Esophagus (tissue), 2 donors: Measurements from ENCODE around the gene CAPN11. TPM values are rescaled to one million over a fixed set of nuclear protein-coding genes. Genes with fewer than 3 reads are reported as not detected.
A peak's percentile ranks its signal among the peaks of the same experiment; 100 is the strongest.

Source experiments
- H3K27ac ChIP-seq, 2 donors: one replicate each; pipeline ENCODE4 v1.5.1; 2013; ENCODE audit warnings: low read depth in 2 of 2, mild to moderate bottlenecking in 2 of 2, inconsistent platforms in 1 of 2, low read length in 1 of 2, moderate library complexity in 1 of 2
- H3K27me3 ChIP-seq, 2 donors: one replicate each; pipeline ENCODE4 v1.6.1; 2013; ENCODE audit warnings: low read length in 2 of 2, control low read depth in 1 of 2, mild to moderate bottlenecking in 1 of 2; ENCODE audit not compliant: insufficient read depth in 2 of 2, control insufficient read depth in 1 of 2
- H3K36me3 ChIP-seq, 2 donors: one replicate each; pipeline ENCODE4 v1.6.1; 2013; ENCODE audit warnings: low read length in 1 of 2; ENCODE audit not compliant: control insufficient read depth in 2 of 2, insufficient read depth in 2 of 2
- H3K4me1 ChIP-seq, 2 donors: one replicate each; pipeline ENCODE4 v1.6.1; 2013; ENCODE audit warnings: low read length in 1 of 2; ENCODE audit not compliant: control insufficient read depth in 2 of 2, insufficient read depth in 2 of 2
- H3K4me3 ChIP-seq, 2 donors: one replicate each; pipeline ENCODE4 v1.5.1; 2013; ENCODE audit warnings: low read length in 2 of 2, mild to moderate bottlenecking in 2 of 2, low read depth in 1 of 2, moderate library complexity in 1 of 2
- H3K9me3 ChIP-seq, 2 donors: one replicate each; pipeline ENCODE4 v1.6.1; 2013; ENCODE audit warnings: mild to moderate bottlenecking in 2 of 2, low read depth in 1 of 2, low read length in 1 of 2, moderate library complexity in 1 of 2; ENCODE audit not compliant: control insufficient read depth in 2 of 2, insufficient read depth in 1 of 2
- whole genome bisulfite sequencing, 2 donors: extraction: QIAGEN DNeasy Blood & Tissue Kit; methylation state at CpG; one replicate each; pipeline ENCODE4 v1.1.7; 2013; 5-methylcytosine and 5-hydroxymethylcytosine counted together
- polyA plus RNA-seq, 2 donors: library from polyadenylated mRNA; stranded (reverse); fragments of 200-250 nt; gene quantifications; one replicate each; pipeline ENCODE4 v1.2.3, GENCODE V29; 2013
- donor health status: healthy with polysubstance abuse.
- donor health status: Bipolar disorder and iron deficiency.

CAPN11 gene
- under 1 TPM; 0.19 to 0.29 TPM for polyA plus RNA-seq

- no peak within 1 kb of the TSS for H3K4me3 ChIP-seq
- H3K36me3 ChIP-seq = peaks cover 0 to 2% of the 10 kb centered on the region in 2 donors
- 79 to 88% methylated on average over 5 of the region's 5 CpGs for WGBS, 2 donors
- H3K9me3 ChIP-seq = no peaks in the 10 kb centered on the region
- H3K27me3 ChIP-seq = no peaks in the 10 kb centered on the region
- H3K27ac ChIP-seq = no peak within 1 kb of the TSS
- H3K4me1 ChIP-seq = peaks cover 0 to 2% of the 10 kb centered on the region in 2 donors
Observed at GRCh38 chr6:44158770-44159228, at the start of gene CAPN11. TSS of gene CAPN11 (plus strand) at chr6:44158820. CDS start at chr6:44158849, 29 bp downstream.

DNA sequence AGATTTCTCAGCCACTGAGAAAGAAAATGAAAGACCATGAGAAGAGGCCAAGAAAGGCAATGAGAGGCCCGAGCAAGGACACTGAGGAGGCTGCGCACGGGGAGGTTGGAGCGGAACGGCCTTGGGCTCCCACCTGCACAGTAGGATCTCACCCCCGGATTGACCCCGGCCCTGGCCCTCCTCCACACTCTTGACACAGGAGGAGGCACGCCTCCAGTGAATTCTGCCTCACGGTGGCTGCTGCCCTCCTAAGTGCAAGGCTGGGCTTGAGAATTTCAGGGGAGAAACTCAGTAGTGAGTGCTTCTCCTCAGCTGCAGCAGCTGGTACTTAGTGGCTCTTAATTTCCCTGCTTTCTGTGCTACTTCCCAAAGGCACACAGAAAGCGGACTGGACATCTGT lies 49.4 kb upstream of the CAPN11 start:
- Histone ChIP-seq H3K4me3 (no peak overlapping the region), H3K27me3 (no peaks in the 10 kb centered on the region), H3K9me3 (no peaks in the 10 kb centered on the region), H3K4me1 (peaks cover 0 to 5% of the 10 kb centered on the region in 2 donors), H3K27ac (no peak overlapping the region), H3K36me3 (peaks cover 9 to 33% of the 10 kb centered on the region in 2 donors)
- 87 to 92% methylated on average over 10 of the region's 10 CpGs for WGBS, 2 donors

DNA sequence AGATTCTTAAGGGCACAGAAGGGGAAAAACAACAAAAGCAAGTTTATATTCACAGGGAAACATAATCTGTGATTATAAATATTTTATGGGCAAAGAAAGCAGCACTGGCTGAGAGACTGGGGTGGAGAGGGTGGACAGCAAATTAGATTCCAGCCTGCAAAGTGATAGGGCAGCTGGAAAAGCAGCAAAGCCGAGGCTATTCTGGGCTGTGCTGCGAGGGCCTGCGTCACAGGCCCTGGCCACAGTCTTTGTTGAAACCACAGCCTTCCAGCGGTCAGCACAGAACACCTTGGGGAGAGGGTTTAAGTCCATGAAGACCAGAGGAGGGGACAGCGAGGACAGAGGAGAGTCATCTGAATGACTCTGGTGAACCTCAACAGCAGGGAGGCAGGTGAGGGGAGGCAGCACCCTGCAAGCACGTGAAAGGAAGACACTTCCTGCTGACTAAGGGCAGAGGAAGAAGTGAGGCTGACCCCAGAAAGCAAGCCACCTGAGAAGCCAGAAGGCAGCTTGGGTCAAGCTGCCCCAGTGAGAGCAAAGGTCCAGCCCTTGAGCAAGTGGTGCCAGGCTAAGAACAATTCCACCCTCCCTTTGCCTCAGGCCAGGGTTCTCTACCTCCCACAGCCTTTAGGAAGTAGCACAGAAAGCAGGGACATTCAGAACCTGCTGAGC lies 48.5 kb upstream of the CAPN11 start:
- Histone ChIP-seq H3K4me1 (peaks cover 0 to 5% of the 10 kb centered on the region in 2 donors), H3K36me3 (peaks cover 9 to 31% of the 10 kb centered on the region in 2 donors), H3K27ac (no peak overlapping the region), H3K9me3 (no peaks in the 10 kb centered on the region), H3K27me3 (no peaks in the 10 kb centered on the region), H3K4me3 (no peak overlapping the region)
- WGBS, 2 donors = 86 to 87% methylated on average over 6 of the region's 6 CpGs

DNA sequence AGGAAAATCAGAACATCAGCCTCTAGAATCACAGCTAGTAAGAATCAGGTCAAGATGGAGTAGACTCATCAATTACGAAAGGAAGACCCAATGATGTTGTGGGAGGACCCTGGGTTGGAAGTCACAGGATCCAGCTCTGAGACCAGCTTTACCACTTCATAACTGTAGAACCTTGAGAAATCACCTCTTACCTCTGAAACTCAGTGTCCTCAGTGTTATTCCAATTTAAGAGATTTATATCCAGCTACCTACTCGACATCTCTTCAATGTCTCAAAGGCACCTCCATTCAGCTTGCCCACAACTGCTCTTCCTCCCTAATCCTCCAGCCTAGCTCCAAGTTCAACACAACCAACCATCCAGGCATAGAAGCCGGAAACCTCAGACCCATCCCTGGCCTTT lies 47.7 kb upstream of the CAPN11 start:
- Histone ChIP-seq H3K27ac (no peak overlapping the region), H3K4me1 (peaks cover 4 to 13% of the 10 kb centered on the region in 2 donors), H3K4me3 (no peak overlapping the region), H3K27me3 (no peaks in the 10 kb centered on the region), H3K9me3 (no peaks in the 10 kb centered on the region), H3K36me3 (peaks cover 9 to 31% of the 10 kb centered on the region in 2 donors)
- 93 to 94% methylated on average over 3 of the region's 3 CpGs for WGBS, 2 donors

GRCh38 chr6:44111434-44112417 lies 46.9 kb upstream of the CAPN11 start:
- no peaks in the 10 kb centered on the region for H3K9me3 ChIP-seq
- H3K4me3 ChIP-seq = no peak overlapping the region
- peaks cover 4 to 13% of the 10 kb centered on the region in 2 donors for H3K4me1 ChIP-seq
- no peaks in the 10 kb centered on the region for H3K27me3 ChIP-seq
- H3K27ac ChIP-seq = peak overlapping the region in 1 of 2 donors; percentile 26
- peaks cover 9 to 27% of the 10 kb centered on the region in 2 donors for H3K36me3 ChIP-seq
- 69 to 75% methylated on average over 6 of the region's 6 CpGs for WGBS, 2 donors

DNA sequence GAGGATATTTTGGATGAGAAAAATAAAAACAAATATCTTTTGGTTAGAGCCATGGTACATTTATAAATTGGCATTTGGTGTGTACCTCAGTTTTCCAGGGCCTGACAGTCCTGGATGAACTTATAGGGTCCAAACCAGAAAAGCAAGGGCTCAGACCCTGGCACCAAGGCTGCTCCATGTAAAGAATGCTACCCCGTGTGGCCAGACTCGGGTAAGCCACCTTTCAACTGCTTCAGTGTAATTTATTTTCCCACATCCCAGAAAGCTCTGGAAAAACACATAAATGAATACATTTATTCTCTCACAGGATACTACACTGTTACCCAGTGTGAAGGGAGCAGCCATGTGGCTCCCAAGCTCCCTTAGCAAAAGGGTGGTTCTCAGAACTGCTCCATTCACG lies 45.2 kb upstream of the CAPN11 start:
- WGBS, 2 donors = 51 to 54% methylated on average over 3 of the region's 3 CpGs
- H3K9me3 ChIP-seq = no peaks in the 10 kb centered on the region
- no peak overlapping the region for H3K4me3 ChIP-seq
- peaks cover 8 to 13% of the 10 kb centered on the region in 2 donors for H3K4me1 ChIP-seq
- peaks cover 9 to 26% of the 10 kb centered on the region in 2 donors for H3K36me3 ChIP-seq
- H3K27ac ChIP-seq = no peak overlapping the region
- H3K27me3 ChIP-seq = no peaks in the 10 kb centered on the region

DNA sequence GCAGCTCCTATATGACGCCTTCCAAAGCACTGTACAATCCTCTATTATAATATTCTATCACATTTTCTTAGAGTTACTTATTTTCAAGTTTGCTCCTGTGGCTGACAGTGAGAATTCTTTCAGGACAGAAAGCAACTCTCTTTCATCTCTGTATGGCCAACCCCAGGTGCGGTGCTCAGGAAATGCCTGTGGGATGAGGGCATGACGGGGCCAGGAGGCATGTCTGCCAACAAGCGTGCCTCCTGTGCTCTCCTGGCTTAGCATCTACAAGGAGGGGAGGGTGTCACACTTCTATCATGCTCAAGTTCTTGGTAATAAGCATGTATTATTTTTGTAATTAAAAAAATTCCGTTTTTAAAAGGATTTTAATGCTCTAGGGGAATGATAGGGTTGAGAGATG lies 42.8 kb upstream of the CAPN11 start:
- no peaks in the 10 kb centered on the region for H3K9me3 ChIP-seq
- 51 to 64% methylated on average over 5 of the region's 5 CpGs for WGBS, 2 donors
- no peak overlapping the region for H3K4me3 ChIP-seq
- H3K27ac ChIP-seq = no peak overlapping the region
- no peaks in the 10 kb centered on the region for H3K27me3 ChIP-seq
- H3K36me3 ChIP-seq = peaks cover 4 to 12% of the 10 kb centered on the region in 2 donors
- H3K4me1 ChIP-seq = peaks cover 8 to 13% of the 10 kb centered on the region in 2 donors

- H3K4me3 ChIP-seq = no peak overlapping the region
- H3K27ac ChIP-seq = peak overlapping the region in 1 of 2 donors; percentile 41
- WGBS, 2 donors = 48 to 52% methylated on average over 4 of the region's 4 CpGs
- H3K36me3 ChIP-seq = peaks cover 1 to 7% of the 10 kb centered on the region in 2 donors
- no peaks in the 10 kb centered on the region for H3K27me3 ChIP-seq
- peaks cover 8 to 13% of the 10 kb centered on the region in 2 donors for H3K4me1 ChIP-seq
- H3K9me3 ChIP-seq = no peaks in the 10 kb centered on the region
Observed at GRCh38 chr6:44116641-44117382, 41.8 kb upstream of the CAPN11 start.
